ENCODE measurements around the gene SQSTM1.

Gene SQSTM1

DNA sequence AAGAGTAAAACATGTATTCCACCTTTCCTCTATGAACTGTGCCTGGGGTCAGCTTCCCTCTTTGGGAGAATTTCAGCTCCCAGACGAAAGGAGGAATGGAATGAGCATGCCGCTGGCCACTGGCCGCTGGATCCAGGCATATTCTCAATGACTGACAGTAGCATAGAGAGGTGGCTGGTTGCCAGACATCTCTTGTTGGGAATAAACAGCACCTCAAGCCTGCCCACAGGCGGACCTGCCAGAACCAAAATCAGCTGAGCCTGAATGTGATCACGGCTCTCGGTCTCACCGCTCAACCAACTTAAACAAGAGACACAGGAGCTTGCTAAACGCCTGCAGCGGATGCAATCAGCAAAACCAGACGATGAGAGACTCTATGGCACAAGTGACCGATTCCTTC is 66.4 kb downstream of the SQSTM1 start:
- in situ Hi-C loops (cut with MboI; ENCODE audit: low sequenced_read_pairs), result no loop called here
